Subcutaneous adipose tissue (tissue), 4 donors: ENCODE measurements around the gene TIMM17A. TPM values are rescaled to one million over a fixed set of nuclear protein-coding genes. Genes with fewer than 3 reads are reported as not detected.

Experiments
- total RNA-seq, 4 donors: library from RNA; depleted of rRNA; stranded (reverse); fragments of >200 nt; gene quantifications; one replicate each; pipeline ENCODE4 v1.1.0, GENCODE V29; 2016
- TF ChIP-seq, protein P1 (sequence below): fragments of 450-650 bp; IDR thresholded peaks from one replicate; pipeline ENCODE4 v1.5.1; 2016; ENCODE audit warnings: low read depth, mild to moderate bottlenecking, control low read depth, antibody characterized with exemption, moderate library complexity

Gene TIMM17A
- total RNA-seq, 4 donors from 2014 or later, result 24.6 to 67.5 (median 26.2) TPM

DNA sequence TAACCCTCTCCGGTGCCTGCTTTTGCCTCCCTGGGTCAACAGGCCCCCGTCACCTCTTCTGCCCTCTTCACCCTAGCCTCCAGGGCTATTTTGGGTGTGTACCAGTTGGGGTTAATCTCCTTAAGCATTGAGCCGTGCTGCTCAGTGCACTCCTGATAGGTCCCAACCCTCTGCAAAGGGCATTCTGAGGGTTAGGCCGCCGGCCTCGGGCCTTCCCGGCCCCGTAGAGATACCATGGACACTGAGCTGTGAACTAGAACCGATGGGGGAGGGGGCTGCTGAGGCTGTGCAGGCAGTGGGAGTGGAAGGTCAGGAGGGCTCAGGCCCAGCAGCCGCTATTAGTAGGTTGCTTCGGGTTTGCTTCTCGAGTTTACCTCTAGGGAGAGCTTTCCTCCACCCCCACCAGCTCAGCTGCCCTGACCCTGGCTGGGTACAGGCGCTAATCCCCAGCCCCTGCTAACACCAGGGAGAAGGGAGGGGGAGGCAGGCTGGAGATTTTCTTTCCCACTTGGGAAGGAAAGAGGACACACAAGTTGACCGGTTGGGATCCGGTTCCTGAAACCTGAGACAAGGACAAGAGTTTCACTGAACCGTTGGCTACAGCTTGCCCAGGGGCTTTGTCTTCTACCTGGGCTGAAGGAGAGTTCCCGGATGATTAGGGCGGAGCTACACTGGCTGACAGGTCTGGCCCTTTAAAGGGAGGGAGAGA is 13.7 kb upstream of the TIMM17A start:
- TF ChIP-seq, protein P1, sequence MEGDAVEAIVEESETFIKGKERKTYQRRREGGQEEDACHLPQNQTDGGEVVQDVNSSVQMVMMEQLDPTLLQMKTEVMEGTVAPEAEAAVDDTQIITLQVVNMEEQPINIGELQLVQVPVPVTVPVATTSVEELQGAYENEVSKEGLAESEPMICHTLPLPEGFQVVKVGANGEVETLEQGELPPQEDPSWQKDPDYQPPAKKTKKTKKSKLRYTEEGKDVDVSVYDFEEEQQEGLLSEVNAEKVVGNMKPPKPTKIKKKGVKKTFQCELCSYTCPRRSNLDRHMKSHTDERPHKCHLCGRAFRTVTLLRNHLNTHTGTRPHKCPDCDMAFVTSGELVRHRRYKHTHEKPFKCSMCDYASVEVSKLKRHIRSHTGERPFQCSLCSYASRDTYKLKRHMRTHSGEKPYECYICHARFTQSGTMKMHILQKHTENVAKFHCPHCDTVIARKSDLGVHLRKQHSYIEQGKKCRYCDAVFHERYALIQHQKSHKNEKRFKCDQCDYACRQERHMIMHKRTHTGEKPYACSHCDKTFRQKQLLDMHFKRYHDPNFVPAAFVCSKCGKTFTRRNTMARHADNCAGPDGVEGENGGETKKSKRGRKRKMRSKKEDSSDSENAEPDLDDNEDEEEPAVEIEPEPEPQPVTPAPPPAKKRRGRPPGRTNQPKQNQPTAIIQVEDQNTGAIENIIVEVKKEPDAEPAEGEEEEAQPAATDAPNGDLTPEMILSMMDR, result no peak

DNA sequence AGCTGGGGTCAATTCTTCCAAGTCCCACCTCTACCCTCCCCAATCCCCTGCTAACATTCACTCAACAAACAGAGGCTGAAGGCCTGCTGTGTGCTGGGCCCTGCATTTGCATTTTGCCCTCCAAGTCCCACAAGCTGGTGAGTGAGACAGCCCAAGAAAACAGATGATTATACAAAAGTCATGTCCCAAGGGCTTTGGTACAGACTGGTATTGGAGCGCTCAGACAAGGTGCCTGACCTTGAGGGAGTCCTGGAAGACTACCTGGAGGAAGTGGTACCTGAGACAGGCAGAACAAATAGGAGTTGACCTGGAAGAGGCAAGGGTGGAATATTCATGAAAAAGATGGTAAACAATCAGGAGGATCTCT is 13.2 kb upstream of the TIMM17A start:
- TF ChIP-seq, protein P1, result no peak

GRCh38 chr1:201944002-201944401 is 11.3 kb upstream of the TIMM17A start:
- TF ChIP-seq, protein P1, result no peak

GRCh38 chr1:201944639-201945038 is 10.7 kb upstream of the TIMM17A start:
- TF ChIP-seq, protein P1, result no peak

DNA sequence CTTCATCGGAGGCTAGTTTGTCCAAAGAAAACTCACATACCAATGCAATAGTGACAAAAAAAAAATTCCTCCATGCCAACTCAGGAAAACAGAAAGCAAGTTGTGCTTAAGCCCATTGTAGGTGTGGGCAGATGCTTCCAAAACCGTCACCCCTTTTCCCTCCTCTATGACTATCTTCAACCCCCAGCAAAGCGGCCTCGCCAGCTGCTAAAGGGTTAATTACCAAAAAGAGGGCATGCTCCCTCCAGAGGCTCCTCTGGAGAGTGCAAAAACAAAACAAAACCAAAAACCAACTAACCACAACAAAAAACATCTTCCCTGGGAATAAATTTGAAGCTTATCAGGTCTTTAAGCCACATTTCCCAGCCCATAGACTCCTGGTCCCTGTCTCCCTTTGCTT is 10.1 kb upstream of the TIMM17A start:
- TF ChIP-seq, protein P1, result no peak

DNA sequence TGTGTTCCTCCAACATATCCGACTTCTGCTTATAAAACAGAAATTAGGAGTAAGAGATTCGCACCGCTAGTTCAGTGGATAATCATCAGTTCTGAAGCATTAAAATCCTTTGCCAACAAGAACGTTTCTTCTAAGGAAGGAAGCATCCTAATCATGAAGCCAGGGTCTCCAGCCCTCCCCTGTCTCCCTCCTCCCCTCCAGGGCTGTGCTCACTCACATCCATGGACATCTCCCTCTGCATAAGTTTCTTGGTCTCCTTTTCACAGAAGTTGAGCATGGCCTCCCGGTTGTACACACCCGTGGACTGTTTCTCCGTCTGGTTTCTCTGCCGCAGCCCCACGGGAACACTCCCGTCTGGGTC is 9.5 kb upstream of the TIMM17A start:
- TF ChIP-seq, protein P1, result no peak

DNA sequence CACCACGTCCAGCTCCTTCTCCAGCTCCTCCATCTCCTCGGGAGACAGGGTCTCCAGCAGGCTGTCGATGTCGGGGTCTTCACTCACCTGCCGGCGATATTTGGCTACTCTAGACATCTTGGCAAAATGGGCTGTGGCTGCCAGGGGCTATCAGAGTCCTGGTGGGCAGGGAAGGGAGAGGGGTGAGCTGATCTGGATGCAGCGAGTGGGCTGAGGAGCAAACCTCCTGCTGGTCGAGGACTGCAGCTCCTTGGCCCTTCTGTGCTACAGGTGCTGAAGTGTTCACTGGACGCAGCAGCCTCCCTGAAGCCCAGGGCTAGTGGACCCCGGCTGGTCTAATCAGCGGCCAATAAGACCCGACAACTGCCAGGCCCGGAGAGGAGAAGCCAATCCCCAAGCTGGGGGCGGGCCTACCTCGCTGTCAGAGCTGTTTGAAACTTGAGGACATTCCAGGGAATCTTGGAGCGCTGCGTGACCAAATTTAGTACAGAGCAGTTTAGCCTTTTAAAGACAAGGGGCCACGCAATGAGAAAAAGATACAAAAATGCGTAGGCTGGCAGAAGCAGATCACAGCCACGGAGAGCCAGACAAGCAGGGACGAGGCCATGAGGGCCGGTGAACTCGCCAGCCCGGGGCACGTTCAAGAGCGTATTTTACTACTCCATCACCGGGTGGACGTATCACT is 8.9 kb upstream of the TIMM17A start, which contains the start of gene LMOD1:
TSS of gene LMOD1 (minus strand) at position 325 of the 685 bp plus-strand sequence. CDS start at position 117, 208 bp downstream.
- TF ChIP-seq, protein P1, result no peak
